ENCODE measurements around the gene GPSM1. TPM values are rescaled to one million over a fixed set of nuclear protein-coding genes. Genes with fewer than 3 reads are reported as not detected.

The GPSM1 gene
- total and polyA plus RNA-seq, 9 of the 15 experiments (the other 6 are each of a cell fraction or from before 2014, with no cell fraction given) = 0.04 to 14.2 (median 3.1) TPM

- POLR2A ChIA-PET = no interaction called here
- no peak for ATAC-seq
Observed at GRCh38 chr9:136379891-136380290, 52.6 kb downstream of the GPSM1 start.

More at GRCh38 chr9:136379891-136380290, 52.6 kb downstream of the GPSM1 start:
- intact Hi-C loops (cut with micrococcal nuclease) (no loop called here), in situ Hi-C loops (cut with MboI) (no loop called here)
- H3K9me3 ChIP-seq (replicated peaks; ENCODE audit: control insufficient read depth, insufficient read depth, low read depth, low read length) = no peaks in the 10 kb centered on the region
- peak overlapping the region in 1 of 2 experiments; percentile 26; a peak in 1 of 4 replicates for H3K9ac ChIP-seq (ENCODE audit: insufficient read depth in 1 of 2, low read depth in 2 of 2, low read length in 2 of 2)
- CTCF ChIA-PET (ENCODE audit: low intra/inter-chr PET ratio) = no interaction called here
- no peak overlapping the region for H3K4me3 ChIP-seq
- no peaks in the 10 kb centered on the region for H3K9me1 ChIP-seq (ENCODE audit: control insufficient read depth, insufficient read depth, low read length)
- H3K27me3 ChIP-seq (ENCODE audit: control insufficient read depth in 2 of 2, insufficient read depth in 2 of 2, low read length in 2 of 2) = no peaks in the 10 kb centered on the region
- H2AFZ ChIP-seq (ENCODE audit: low read depth, low read length) = no peak overlapping the region
- H3K79me2 ChIP-seq (ENCODE audit: control insufficient read depth, insufficient read depth, low read length) = no peaks in the 10 kb centered on the region
- no peak overlapping the region for H3K4me2 ChIP-seq (ENCODE audit: insufficient read depth, low read length)
- peaks cover 0 to 47% of the 10 kb centered on the region in 2 experiments; a peak in 1 of 5 replicates for H3K4me1 ChIP-seq (replicated peaks in 1 of 2; ENCODE audit: control insufficient read depth in 2 of 2, insufficient read depth in 2 of 2, low read length in 2 of 2)
- no peak for DNase-seq (ENCODE audit: extremely low read depth in 1 of 4, low spot score in 3 of 4)
- no peaks in the 10 kb centered on the region for H4K20me1 ChIP-seq (replicated peaks; ENCODE audit: control insufficient read depth, insufficient read depth, low read length)
- H3K36me3 ChIP-seq (ENCODE audit: control insufficient read depth, insufficient read depth, low read length) = peaks cover 98% of the 10 kb centered on the region; the same call in 2 of the 3 replicates
- no peak for FAIRE-seq
- H3K27ac ChIP-seq (ENCODE audit: extremely low read depth, low read depth, low read length) = no peak overlapping the region
- TF ChIP-seq SIX5 (IDR thresholded peaks at IDR 0.05; ENCODE audit: borderline replicate concordance in 1 of 2, insufficient read depth in 1 of 2, low read depth in 1 of 2, low read length in 2 of 2) = no peak
- TF ChIP-seq ILF3 (IDR thresholded peaks at IDR 0.05; ENCODE audit: borderline replicate concordance) = no peak
- no peak for TF ChIP-seq ZBTB1 (CRISPR knock-in tag; IDR thresholded peaks at IDR 0.05; ENCODE audit: borderline replicate concordance, low read depth)
- no peak for TF ChIP-seq NFATC3 (IDR thresholded peaks at IDR 0.05)
- TF ChIP-seq POLR2H (tag; IDR thresholded peaks at IDR 0.05; ENCODE audit: low read depth) = no peak
- TF ChIP-seq, protein P1, sequence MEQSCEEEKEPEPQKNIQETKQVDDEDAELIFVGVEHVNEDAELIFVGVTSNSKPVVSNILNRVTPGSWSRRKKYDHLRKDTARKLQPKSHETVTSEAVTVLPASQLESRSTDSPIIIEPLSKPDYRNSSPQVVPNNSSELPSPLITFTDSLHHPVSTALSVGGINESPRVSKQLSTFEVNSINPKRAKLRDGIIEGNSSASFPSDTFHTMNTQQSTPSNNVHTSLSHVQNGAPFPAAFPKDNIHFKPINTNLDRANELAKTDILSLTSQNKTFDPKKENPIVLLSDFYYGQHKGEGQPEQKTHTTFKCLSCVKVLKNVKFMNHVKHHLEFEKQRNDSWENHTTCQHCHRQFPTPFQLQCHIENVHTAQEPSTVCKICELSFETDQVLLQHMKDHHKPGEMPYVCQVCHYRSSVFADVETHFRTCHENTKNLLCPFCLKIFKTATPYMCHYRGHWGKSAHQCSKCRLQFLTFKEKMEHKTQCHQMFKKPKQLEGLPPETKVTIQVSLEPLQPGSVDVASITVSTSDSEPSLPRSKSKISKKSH (CRISPR knock-in tag; IDR thresholded peaks at IDR 0.05) = no peak
- TF ChIP-seq MAZ (CRISPR knock-in tag; conservative IDR thresholded peaks at IDR 0.05 in 1 of 2, IDR thresholded peaks at IDR 0.05 in 1 of 2) = no peak
- no peak for TF ChIP-seq E2F8 (IDR thresholded peaks at IDR 0.05; ENCODE audit: low read depth, partially characterized antibody)
- no peak for TF ChIP-seq ZNF764 (CRISPR knock-in tag; IDR thresholded peaks at IDR 0.05; ENCODE audit: low read depth)
- TF ChIP-seq ZNF282 (CRISPR knock-in tag; IDR thresholded peaks at IDR 0.05) = no peak
- no peak for TF ChIP-seq BCL6 (CRISPR knock-in tag; IDR thresholded peaks at IDR 0.05)
- TF ChIP-seq NR2F6 (CRISPR knock-in tag; IDR thresholded peaks at IDR 0.05) = no peak
- no peak for TF ChIP-seq PHF20 (IDR thresholded peaks at IDR 0.05; ENCODE audit: partially characterized antibody)
- TF ChIP-seq POLR2AphosphoS2 (IDR thresholded peaks at IDR 0.05; ENCODE audit: low read length) = no peak
- no TSS peak for BruUV-seq (replicated peaks)
- WGBS (ENCODE audit: insufficient coverage, low coverage, missing lambda C conversion rate) = 91% methylated on average over 11 of the region's 11 CpGs

All from K562 (cell line).